LNCAP (cell line): ENCODE results near the gene BPTF.

Experiments
- CTCF ChIP-seq: fragments of 450-650 bp; IDR thresholded peaks from 2 replicates; pipeline ENCODE4 v1.5.1; 2017; ENCODE audit warnings: mild to moderate bottlenecking

BPTF gene

DNA sequence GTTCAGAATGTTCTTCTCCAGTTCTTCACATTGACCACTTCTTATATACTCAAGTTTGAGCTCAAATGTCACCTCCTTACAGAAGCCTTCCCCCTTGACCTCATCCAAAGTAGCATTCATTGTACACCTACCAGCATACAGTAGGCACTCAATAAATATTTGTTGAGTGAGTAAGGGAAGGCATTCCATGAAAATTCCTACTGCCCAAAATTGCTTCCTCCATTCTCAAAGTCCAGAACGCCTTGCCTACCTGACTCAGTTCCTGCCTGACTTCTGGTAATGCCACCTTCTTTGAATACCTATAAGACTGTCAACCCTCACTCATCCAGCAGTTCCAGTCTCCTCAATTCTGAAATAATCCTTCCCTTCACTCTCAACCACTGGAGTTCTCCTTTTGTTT is 14.8 kb upstream of the BPTF start:
- no peak for TF ChIP-seq CTCF

DNA sequence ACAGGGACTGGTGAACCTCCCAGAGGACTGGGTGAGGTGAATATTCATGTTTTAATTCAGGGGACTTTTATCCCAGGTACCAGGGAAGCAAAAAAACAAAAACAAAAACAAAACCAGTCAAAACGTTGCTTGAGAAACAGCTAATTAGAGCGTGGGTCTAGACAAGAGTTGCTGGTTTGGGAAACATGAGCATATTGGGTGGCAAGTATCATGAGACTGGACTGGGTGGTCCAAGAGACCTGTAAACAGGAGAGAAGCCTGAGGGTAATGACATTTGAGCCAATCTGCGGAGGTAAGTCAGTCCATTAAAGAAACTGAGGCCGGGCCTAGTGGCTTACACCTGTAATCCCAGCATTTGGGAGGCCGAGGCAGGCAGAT is 11.5 kb upstream of the BPTF start:
- no peak for TF ChIP-seq CTCF

GRCh38 chr17:67818110-67819002 is 6.9 kb upstream of the BPTF start:
- no peak for TF ChIP-seq CTCF

- no peak for TF ChIP-seq CTCF
Observed at GRCh38 chr17:67819722-67820121, 5.6 kb upstream of the BPTF start.

- no peak for TF ChIP-seq CTCF
Observed at GRCh38 chr17:67821871-67822367, 3.4 kb upstream of the BPTF start.

- no peak for TF ChIP-seq CTCF
Observed at GRCh38 chr17:67829331-67829730, 4.0 kb downstream of the BPTF start.

- TF ChIP-seq CTCF, result no peak
Observed at GRCh38 chr17:67830440-67830839, 5.1 kb downstream of the BPTF start.
